ENCODE results near the gene LAMA1.

GRCh38 chr18:6923220-6923619 is 194.4 kb downstream of the LAMA1 start:
- TF ChIP-seq MAX (IDR thresholded peaks at IDR 0.05) = no peak
- no peak for TF ChIP-seq CHD7 (IDR thresholded peaks at IDR 0.05; ENCODE audit: insufficient replicate concordance, low read length)
- no peak for TF ChIP-seq POLR2A (IDR thresholded peaks at IDR 0.05; ENCODE audit: control extremely low read depth in 1 of 2, low read depth in 2 of 2, low read length in 2 of 2)
- TF ChIP-seq ZNF274 (IDR thresholded peaks at IDR 0.05; ENCODE audit: borderline replicate concordance, extremely low read depth, low read length) = no peak
- TF ChIP-seq POLR2AphosphoS5 (IDR thresholded peaks at IDR 0.05; ENCODE audit: low read depth, low read length) = no peak
- no peak for TF ChIP-seq CTCF (IDR thresholded peaks at IDR 0.05; ENCODE audit: control extremely low read depth in 1 of 3, insufficient read depth in 1 of 3, low read depth in 1 of 3, low read length in 3 of 3)
- no peak for TF ChIP-seq JUND (IDR thresholded peaks at IDR 0.05; ENCODE audit: low read length)
- TF ChIP-seq HDAC6 (IDR thresholded peaks at IDR 0.05; ENCODE audit: low read depth, low read length) = no peak
- no peak for TF ChIP-seq JUN (IDR thresholded peaks at IDR 0.05; ENCODE audit: low read depth, low read length)
- TF ChIP-seq TAF1 (IDR thresholded peaks at IDR 0.05; ENCODE audit: low read depth, low read length) = no peak

All from H1 (cell line).